Central memory CD8-positive, alpha-beta T cell (primary cell): ENCODE results near the gene SCD5.

ENCODE experiments used
- ATAC-seq: fragments of 150-1000 bp; cut with Tn5 transposase; replicated peaks from 2 replicates; pipeline ENCODE4 v1.10.0; 2022; ENCODE audit warnings: mild to moderate bottlenecking, moderate FRiP score, moderate number of reproducible peaks; ENCODE audit not compliant: poor library complexity, severe bottlenecking; ENCODE audit errors: extremely low read depth
- DNase-seq, 2 donors: peaks; one replicate each; pipeline ENCODE4 v3.0.0; 2021; ENCODE audit warnings: low spot score in 2 of 2
- H3K27ac Mint-ChIP-seq: one replicate; pipeline ENCODE4 v1.8.0; 2022; ENCODE audit warnings: low read depth, mild to moderate bottlenecking, moderate library complexity, mixed read lengths
- H3K27me3 Mint-ChIP-seq: one replicate; pipeline ENCODE4 v1.8.0; 2022; ENCODE audit warnings: mixed read lengths
- H3K36me3 Mint-ChIP-seq: one replicate; pipeline ENCODE4 v1.8.0; 2022; ENCODE audit warnings: mild to moderate bottlenecking, moderate library complexity, mixed read lengths; ENCODE audit not compliant: insufficient read depth
- H3K4me1 Mint-ChIP-seq: one replicate; pipeline ENCODE4 v1.8.0; 2022; ENCODE audit warnings: mixed read lengths
- H3K4me3 Mint-ChIP-seq: one replicate; pipeline ENCODE4 v1.8.0; 2022; ENCODE audit warnings: mild to moderate bottlenecking, moderate library complexity, mixed read lengths
- H3K9me3 Mint-ChIP-seq: one replicate; pipeline ENCODE4 v1.8.0; 2022; ENCODE audit warnings: mixed read lengths

Gene SCD5

DNA sequence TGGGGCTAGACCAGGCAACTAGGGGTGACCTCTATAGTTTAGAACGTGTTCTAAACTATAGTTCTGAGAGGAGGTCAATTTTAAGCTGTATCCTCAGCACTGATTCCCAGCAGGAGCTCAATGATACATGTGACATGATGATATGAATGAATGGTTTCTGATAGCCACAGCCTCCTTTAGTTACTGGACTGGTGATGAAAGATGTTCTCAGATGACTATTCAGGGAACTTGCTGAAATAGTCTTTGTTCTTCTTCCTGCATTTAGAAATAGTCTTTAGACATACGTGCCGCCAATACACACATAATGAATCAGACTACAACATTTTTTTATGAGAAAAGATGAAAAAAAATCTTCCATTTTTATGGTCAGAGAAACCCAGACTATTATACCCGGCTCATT lies 120.5 kb downstream of the SCD5 start:
- H3K4me3 Mint-ChIP-seq: no peak overlapping the region
- no peak overlapping the region for H3K27ac Mint-ChIP-seq
- no peak for ATAC-seq
- H3K36me3 Mint-ChIP-seq: peaks cover 3% of the 10 kb centered on the region
- DNase-seq: no peak
- no peaks in the 10 kb centered on the region for H3K4me1 Mint-ChIP-seq
- H3K27me3 Mint-ChIP-seq: no peaks in the 10 kb centered on the region
- no peaks in the 10 kb centered on the region for H3K9me3 Mint-ChIP-seq

GRCh38 chr4:82677327-82677726 lies 121.3 kb downstream of the SCD5 start:
- no peak for DNase-seq

DNA sequence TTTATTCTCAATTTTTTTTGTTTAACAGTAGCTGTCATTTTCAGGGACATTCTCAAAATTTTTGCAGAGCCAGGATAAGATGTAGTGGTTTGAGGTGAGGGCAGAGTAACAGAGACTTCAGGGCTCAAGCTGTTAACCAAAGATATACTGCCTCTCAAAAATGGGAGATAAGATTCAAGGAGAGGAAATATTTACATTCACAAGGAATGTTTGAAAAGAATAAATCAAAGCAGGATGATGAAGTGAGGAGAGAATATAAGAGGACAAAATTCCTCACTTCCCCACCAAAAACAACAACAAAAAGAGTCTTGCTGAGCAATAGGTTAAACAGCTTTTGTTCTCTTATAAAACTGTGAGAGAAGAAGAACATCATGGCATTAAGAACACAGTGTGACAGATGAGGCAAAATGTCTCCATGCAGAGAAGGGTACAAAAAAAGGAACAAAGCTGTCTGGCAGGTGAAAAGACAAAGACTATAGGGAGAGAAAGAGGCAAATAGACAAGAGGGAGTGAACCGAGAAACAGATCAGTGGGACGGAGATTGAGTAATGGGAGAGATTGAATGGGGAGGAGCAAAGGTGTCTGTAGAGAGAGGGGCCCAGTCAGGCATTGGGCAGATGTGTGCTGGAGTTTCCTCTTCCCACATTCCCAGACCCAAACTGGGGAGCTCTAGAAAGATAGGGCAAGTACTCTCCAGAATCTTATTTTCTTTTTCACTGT lies 130.7 kb downstream of the SCD5 start:
- Mint-ChIP-seq H3K27me3 (no peaks in the 10 kb centered on the region), H3K27ac (no peak overlapping the region), H3K9me3 (peaks cover 7% of the 10 kb centered on the region), H3K36me3 (peaks cover 2% of the 10 kb centered on the region), H3K4me1 (no peaks in the 10 kb centered on the region), H3K4me3 (no peak overlapping the region)
- DNase-seq (no peak), ATAC-seq (no peak)

More at GRCh38 chr4:82677327-82677726, 121.3 kb downstream of the SCD5 start:
- no peaks in the 10 kb centered on the region for H3K27me3 Mint-ChIP-seq
- H3K4me3 Mint-ChIP-seq: no peak overlapping the region
- ATAC-seq: no peak
- peaks cover 3% of the 10 kb centered on the region for H3K36me3 Mint-ChIP-seq
- no peaks in the 10 kb centered on the region for H3K4me1 Mint-ChIP-seq
- H3K27ac Mint-ChIP-seq: no peak overlapping the region
- H3K9me3 Mint-ChIP-seq: no peaks in the 10 kb centered on the region

DNA sequence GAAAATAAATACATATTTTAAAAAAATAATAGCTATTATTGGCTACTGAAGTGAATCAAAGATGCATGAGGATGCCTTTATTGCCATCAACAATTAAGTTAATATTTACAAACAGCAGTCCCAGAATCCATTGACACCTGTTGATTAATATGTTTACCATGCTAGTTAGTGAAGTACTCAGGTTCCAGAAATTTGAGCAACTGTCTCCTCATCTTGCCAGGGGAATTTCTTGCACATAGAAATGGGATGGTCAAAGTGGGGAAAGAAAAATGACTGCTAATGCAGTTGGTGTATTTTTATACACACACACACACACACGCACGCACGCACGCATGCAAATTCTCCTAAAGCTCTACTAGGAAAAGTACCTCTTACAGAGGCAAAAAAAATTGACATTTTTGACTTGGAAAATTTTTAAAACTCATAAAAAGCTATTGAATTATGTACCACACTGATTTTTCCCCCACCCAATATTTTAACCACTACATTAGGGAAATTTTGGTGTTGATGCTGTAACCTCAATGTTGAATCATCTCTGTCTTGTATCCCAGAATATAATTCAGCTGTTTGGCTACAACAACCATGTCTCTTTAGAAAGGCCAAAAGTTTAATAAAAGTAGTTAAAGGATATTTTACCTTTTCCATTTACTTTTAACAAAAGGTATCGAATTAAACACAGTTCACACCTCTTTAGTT lies 131.5 kb downstream of the SCD5 start:
- ATAC-seq: no peak

DNA sequence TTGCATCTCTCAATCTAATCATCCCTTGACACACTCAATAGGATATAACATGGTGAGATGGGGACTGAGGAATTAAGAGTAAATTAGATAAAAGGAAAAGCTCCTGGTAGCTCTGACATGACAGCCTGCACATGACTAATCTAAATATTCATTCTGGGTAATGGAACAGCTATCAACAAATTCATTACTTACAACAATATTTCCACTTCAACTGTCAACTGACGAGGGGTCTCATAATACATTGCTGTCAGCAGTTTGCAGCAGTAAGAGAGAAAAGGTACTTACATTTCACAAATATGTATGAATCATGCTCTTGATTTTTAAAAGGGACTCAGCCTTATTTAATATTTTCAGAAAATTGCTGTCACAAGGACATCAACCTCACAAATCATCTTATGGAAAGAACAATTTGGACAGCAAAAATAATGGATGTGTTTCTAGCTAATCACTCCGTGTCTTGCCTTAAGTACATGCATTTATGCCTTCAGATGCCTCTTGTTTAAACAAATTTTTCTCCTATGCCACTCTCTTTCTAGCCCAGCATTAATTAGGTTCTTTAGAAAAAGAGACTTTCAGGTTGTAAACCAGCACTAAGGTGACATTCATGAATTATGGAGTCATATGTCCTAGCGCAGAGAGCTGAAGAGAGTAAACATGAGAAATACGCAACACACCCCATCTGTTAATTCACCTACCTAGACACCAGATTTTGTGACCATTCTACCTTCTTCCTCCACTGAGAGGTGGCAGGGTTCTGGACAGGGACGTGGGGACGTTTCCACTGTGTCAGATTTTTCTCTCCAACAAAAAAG lies 137.2 kb downstream of the SCD5 start:
- no peaks in the 10 kb centered on the region for H3K4me1 Mint-ChIP-seq
- no peak for ATAC-seq
- H3K9me3 Mint-ChIP-seq: no peaks in the 10 kb centered on the region
- no peaks in the 10 kb centered on the region for H3K27me3 Mint-ChIP-seq
- no peak for DNase-seq
- H3K27ac Mint-ChIP-seq: no peak overlapping the region
- no peak overlapping the region for H3K4me3 Mint-ChIP-seq
- peaks cover 4% of the 10 kb centered on the region for H3K36me3 Mint-ChIP-seq

More for the DNA sequence above, 131.5 kb downstream of the SCD5 start:
- Mint-ChIP-seq H3K9me3 (peaks cover 7% of the 10 kb centered on the region), H3K4me1 (no peaks in the 10 kb centered on the region), H3K27ac (no peak overlapping the region), H3K36me3 (peaks cover 2% of the 10 kb centered on the region), H3K27me3 (no peaks in the 10 kb centered on the region), H3K4me3 (no peak overlapping the region)
- no peak for DNase-seq

DNA sequence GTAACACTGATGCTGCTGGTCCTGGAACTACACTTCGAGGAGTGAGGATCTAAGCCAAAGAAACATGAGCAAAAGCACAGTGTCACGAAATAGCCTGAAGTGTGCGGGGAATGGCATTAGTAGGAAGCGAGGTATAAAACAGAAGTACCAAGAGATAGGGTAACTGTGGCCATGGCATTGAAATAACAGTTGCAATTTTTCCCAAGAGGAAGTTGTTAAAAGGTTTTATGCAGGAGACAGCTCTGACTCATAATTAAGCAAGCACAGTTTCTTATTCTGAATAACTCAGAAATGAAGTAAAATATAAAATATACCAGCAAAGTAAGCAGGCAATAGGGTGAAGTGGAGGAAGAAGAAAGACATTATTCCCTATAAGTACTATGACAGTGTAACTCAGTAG lies 146.5 kb downstream of the SCD5 start:
- DNase-seq (no peak), ATAC-seq (no peak)
- no peak overlapping the region for H3K4me3 Mint-ChIP-seq
- no peaks in the 10 kb centered on the region for H3K27me3 Mint-ChIP-seq
- H3K4me1 Mint-ChIP-seq: no peaks in the 10 kb centered on the region
- H3K9me3 Mint-ChIP-seq: no peaks in the 10 kb centered on the region
- H3K36me3 Mint-ChIP-seq: no peaks in the 10 kb centered on the region
- H3K27ac Mint-ChIP-seq: no peak overlapping the region

- Mint-ChIP-seq H3K27me3 (no peaks in the 10 kb centered on the region), H3K36me3 (no peaks in the 10 kb centered on the region), H3K27ac (no peak overlapping the region), H3K4me3 (no peak overlapping the region), H3K4me1 (no peaks in the 10 kb centered on the region), H3K9me3 (no peaks in the 10 kb centered on the region)
- no peak for DNase-seq
- no peak for ATAC-seq
Observed at GRCh38 chr4:82650868-82651267, 147.7 kb downstream of the SCD5 start.

GRCh38 chr4:82648356-82648755 lies 150.2 kb downstream of the SCD5 start:
- no peak for ATAC-seq
- Mint-ChIP-seq H3K27me3 (no peaks in the 10 kb centered on the region), H3K36me3 (no peaks in the 10 kb centered on the region), H3K4me3 (no peak overlapping the region), H3K4me1 (no peaks in the 10 kb centered on the region), H3K27ac (no peak overlapping the region), H3K9me3 (no peaks in the 10 kb centered on the region)
- no peak for DNase-seq

DNA sequence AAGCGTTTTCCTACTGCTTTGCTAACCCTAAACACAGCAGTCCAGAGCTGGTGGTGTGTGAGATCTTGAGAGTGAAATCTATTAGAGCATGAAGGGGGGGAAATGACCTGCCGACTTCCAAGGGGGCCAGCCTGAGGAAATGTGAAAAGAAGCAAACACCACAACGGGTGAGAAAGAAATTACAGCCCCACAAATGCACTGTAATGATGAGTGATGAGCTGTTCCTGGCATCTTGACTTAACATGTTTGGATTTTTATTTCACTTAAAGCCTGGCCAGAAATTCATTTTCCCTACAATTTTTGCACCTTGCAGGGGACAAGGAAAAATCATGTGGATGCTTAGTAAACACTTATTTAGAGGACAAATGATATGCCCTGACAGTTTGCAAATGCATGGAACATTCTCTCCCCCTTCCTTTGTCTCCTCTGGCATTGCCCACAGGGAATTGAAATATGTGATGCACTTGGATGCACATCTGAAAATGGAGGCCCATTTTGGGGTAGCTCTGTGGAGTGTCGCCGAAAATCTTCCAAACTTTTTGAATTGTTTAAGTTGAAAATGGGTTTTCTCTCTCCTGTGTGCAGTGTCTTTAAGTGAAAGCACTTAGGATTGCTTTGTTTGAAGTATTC lies 152.5 kb downstream of the SCD5 start:
- no peak overlapping the region for H3K27ac Mint-ChIP-seq
- ATAC-seq (no peak), DNase-seq (no peak)
- no peak overlapping the region for H3K4me3 Mint-ChIP-seq
- no peaks in the 10 kb centered on the region for H3K9me3 Mint-ChIP-seq
- H3K4me1 Mint-ChIP-seq: no peaks in the 10 kb centered on the region
- no peaks in the 10 kb centered on the region for H3K27me3 Mint-ChIP-seq
- no peaks in the 10 kb centered on the region for H3K36me3 Mint-ChIP-seq

DNA sequence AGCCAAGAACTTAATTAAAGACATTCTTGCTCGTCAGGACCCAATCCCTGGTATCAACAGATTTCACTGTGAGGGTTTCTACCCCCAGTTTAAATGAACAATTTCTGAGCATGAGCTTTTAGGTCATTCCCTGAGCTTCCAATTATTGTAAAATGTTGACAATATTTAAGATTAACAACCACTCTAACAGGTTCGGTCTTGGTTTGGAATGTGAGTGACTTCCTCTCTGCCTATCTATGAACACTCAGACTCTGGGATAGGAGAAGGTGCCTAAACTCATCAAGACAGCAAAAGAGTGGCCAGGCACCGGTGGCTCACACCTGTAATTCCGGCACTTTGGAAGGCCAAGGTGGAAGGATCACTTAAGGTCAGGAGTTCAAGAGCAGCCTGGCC lies 153.9 kb downstream of the SCD5 start:
- H3K9me3 Mint-ChIP-seq: no peaks in the 10 kb centered on the region
- ATAC-seq: no peak
- no peaks in the 10 kb centered on the region for H3K4me1 Mint-ChIP-seq
- DNase-seq: no peak
- H3K27ac Mint-ChIP-seq: peak overlapping the region; percentile 80
- no peaks in the 10 kb centered on the region for H3K36me3 Mint-ChIP-seq
- no peaks in the 10 kb centered on the region for H3K27me3 Mint-ChIP-seq
- no peak overlapping the region for H3K4me3 Mint-ChIP-seq

- no peaks in the 10 kb centered on the region for H3K36me3 Mint-ChIP-seq
- H3K9me3 Mint-ChIP-seq: no peaks in the 10 kb centered on the region
- H3K4me3 Mint-ChIP-seq: no peak overlapping the region
- no peak overlapping the region for H3K27ac Mint-ChIP-seq
- ATAC-seq: no peak
- DNase-seq: no peak
- no peaks in the 10 kb centered on the region for H3K27me3 Mint-ChIP-seq
- H3K4me1 Mint-ChIP-seq: no peaks in the 10 kb centered on the region
Observed at GRCh38 chr4:82643994-82644733, 154.4 kb downstream of the SCD5 start.

- no peaks in the 10 kb centered on the region for H3K9me3 Mint-ChIP-seq
- H3K27ac Mint-ChIP-seq: no peak overlapping the region
- no peaks in the 10 kb centered on the region for H3K36me3 Mint-ChIP-seq
- no peaks in the 10 kb centered on the region for H3K27me3 Mint-ChIP-seq
- H3K4me3 Mint-ChIP-seq: no peak overlapping the region
- no peaks in the 10 kb centered on the region for H3K4me1 Mint-ChIP-seq
- ATAC-seq (no peak), DNase-seq (no peak)
Observed at GRCh38 chr4:82642331-82642730, 156.3 kb downstream of the SCD5 start.
